C4-2B (cell line): ENCODE results near the gene RAPGEF1.

Experiments
- ZFX ChIP-seq: fragments of 450-650 bp; IDR thresholded peaks from 2 replicates; pipeline ENCODE4 v1.6.1; 2017
- TF ChIP-seq, protein P1 (sequence below): fragments of 450-650 bp; conservative IDR thresholded peaks from 2 replicates; pipeline ENCODE4 v1.5.1; 2017; ENCODE audit warnings: mild to moderate bottlenecking

DNA sequence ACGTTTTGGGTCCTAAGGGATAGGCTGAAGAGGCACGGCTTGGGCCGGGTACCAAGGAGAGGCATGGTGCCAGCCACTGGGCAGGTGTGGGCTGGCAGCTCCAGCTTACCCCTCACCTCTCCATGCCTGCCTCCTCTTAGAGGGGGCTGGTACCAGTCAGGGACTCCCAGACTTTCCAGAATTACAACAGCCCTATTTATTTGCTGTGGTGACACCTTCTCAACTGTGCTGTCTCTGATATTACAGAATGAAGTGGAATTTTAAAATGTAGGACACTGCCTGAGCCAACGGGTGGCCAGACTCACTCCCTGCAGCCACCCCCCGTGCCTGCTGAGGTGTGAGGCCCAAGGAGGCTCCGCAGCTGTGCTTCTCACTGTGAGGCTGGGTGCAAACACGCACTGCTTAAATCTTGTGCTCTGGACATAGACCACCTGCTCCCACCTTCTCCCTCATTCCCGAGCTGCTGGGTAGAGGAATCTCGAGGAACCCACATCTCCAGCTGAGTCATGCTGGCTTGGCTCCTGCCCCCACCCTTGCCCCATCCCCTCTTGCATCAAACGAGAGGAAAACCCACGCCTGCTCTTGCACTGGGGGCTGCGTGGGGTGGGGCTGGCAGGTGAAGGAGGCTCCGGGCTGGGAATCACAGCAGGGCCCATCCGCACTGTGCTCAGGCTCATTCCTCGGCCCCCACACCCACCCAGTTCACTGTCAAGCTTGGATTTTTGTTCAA is 146.6 kb downstream of the RAPGEF1 start:
- TF ChIP-seq, protein P1, sequence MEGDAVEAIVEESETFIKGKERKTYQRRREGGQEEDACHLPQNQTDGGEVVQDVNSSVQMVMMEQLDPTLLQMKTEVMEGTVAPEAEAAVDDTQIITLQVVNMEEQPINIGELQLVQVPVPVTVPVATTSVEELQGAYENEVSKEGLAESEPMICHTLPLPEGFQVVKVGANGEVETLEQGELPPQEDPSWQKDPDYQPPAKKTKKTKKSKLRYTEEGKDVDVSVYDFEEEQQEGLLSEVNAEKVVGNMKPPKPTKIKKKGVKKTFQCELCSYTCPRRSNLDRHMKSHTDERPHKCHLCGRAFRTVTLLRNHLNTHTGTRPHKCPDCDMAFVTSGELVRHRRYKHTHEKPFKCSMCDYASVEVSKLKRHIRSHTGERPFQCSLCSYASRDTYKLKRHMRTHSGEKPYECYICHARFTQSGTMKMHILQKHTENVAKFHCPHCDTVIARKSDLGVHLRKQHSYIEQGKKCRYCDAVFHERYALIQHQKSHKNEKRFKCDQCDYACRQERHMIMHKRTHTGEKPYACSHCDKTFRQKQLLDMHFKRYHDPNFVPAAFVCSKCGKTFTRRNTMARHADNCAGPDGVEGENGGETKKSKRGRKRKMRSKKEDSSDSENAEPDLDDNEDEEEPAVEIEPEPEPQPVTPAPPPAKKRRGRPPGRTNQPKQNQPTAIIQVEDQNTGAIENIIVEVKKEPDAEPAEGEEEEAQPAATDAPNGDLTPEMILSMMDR = no peak
- TF ChIP-seq ZFX = no peak
